ENCODE data around the gene ELP6.

- TF ChIP-seq CTCF (IDR thresholded peaks at IDR 0.05; ENCODE audit: insufficient read depth, low read length) (no peak), GABPA (IDR thresholded peaks at IDR 0.05; ENCODE audit: low read depth) (no peak)
These were observed 1.6 kb upstream of the ELP6 start for GRCh38 chr3:47515100-47515499.

Measured in HL-60 (cell line).